T-helper 17 cell (primary cell): ENCODE data around the gene GPD2. TPM values are rescaled to one million over a fixed set of nuclear protein-coding genes. Genes with fewer than 3 reads are reported as not detected.
A peak's percentile ranks its signal among the peaks of the same experiment; 100 is the strongest.

Source experiments
- ATAC-seq: fragments of 150-1000 bp; cut with Tn5 transposase; 2 replicates; pipeline ENCODE4 v1.10.0; 2021; ENCODE audit warnings: mild to moderate bottlenecking, moderate library complexity
- DNase-seq, 3 donors: peaks; one replicate each; pipeline versions ENCODE4 v3.0.0 to v3.0.0-alpha.2; 2020 to 2021
- H3K9me3 ChIP-seq: one replicate; pipeline ENCODE4 v1.7.0; 2013; ENCODE audit warnings: low read length, mild to moderate bottlenecking; ENCODE audit not compliant: control insufficient read depth, poor library complexity, severe bottlenecking
- H3K27ac Mint-ChIP-seq: one replicate; pipeline ENCODE4 v1.8.0; 2022; ENCODE audit warnings: mild to moderate bottlenecking, moderate library complexity, mixed read lengths
- H3K27me3 Mint-ChIP-seq: one replicate; pipeline ENCODE4 v1.8.0; 2022; ENCODE audit warnings: mixed read lengths
- H3K36me3 Mint-ChIP-seq: one replicate; pipeline ENCODE4 v1.8.0; 2022; ENCODE audit warnings: low read depth, mixed read lengths
- H3K4me1 Mint-ChIP-seq: one replicate; pipeline ENCODE4 v1.8.0; 2022; ENCODE audit warnings: mild to moderate bottlenecking, mixed read lengths
- H3K4me3 Mint-ChIP-seq: one replicate; pipeline ENCODE4 v1.8.0; 2022; ENCODE audit warnings: mild to moderate bottlenecking, moderate library complexity, mixed read lengths
- total RNA-seq, 4 donors: library from RNA in 2 of 4; stranded (reverse) in 2 of 4; gene quantifications; one replicate each; pipeline ENCODE4 v1.2.3 and lab custom pipeline; 2022 to 2026

GPD2 gene
- total RNA-seq, 2 donors from 2014 or later = 9.8 to 12.7 TPM

GRCh38 chr2:156538083-156538504 is 101.9 kb downstream of the GPD2 start:
- Mint-ChIP-seq H3K4me3 (no peak overlapping the region), H3K27ac (no peak overlapping the region), H3K27me3 (no peaks in the 10 kb centered on the region), H3K4me1 (peaks cover 8% of the 10 kb centered on the region), H3K36me3 (peaks cover 2% of the 10 kb centered on the region)
- H3K9me3 ChIP-seq = no peaks in the 10 kb centered on the region
- no peak for ATAC-seq
- DNase-seq = no peak

- ATAC-seq = no peak
- Mint-ChIP-seq H3K27me3 (no peaks in the 10 kb centered on the region), H3K4me1 (peaks cover 10% of the 10 kb centered on the region), H3K4me3 (no peak overlapping the region), H3K36me3 (peaks cover 8% of the 10 kb centered on the region), H3K27ac (peak overlapping the region; percentile 56)
- H3K9me3 ChIP-seq = no peaks in the 10 kb centered on the region
- no peak for DNase-seq
Measured at GRCh38 chr2:156539086-156539860, 103.1 kb downstream of the GPD2 start.

- DNase-seq (no peak), ATAC-seq (no peak)
- H3K27ac Mint-ChIP-seq = peak overlapping the region; percentile 56
- no peaks in the 10 kb centered on the region for H3K9me3 ChIP-seq
- peaks cover 12% of the 10 kb centered on the region for H3K36me3 Mint-ChIP-seq
- peaks cover 10% of the 10 kb centered on the region for H3K4me1 Mint-ChIP-seq
- no peaks in the 10 kb centered on the region for H3K27me3 Mint-ChIP-seq
- H3K4me3 Mint-ChIP-seq = no peak overlapping the region
Measured at GRCh38 chr2:156540706-156541105, 104.5 kb downstream of the GPD2 start.

GRCh38 chr2:156541229-156541628 is 105.0 kb downstream of the GPD2 start:
- H3K4me1 Mint-ChIP-seq = peaks cover 10% of the 10 kb centered on the region
- H3K4me3 Mint-ChIP-seq = no peak overlapping the region
- H3K27me3 Mint-ChIP-seq = no peaks in the 10 kb centered on the region
- DNase-seq (no peak), ATAC-seq (no peak)
- H3K9me3 ChIP-seq = no peaks in the 10 kb centered on the region
- H3K36me3 Mint-ChIP-seq = peaks cover 14% of the 10 kb centered on the region
- no peak overlapping the region for H3K27ac Mint-ChIP-seq

GRCh38 chr2:156541706-156542105 is 105.5 kb downstream of the GPD2 start:
- Mint-ChIP-seq H3K4me3 (no peak overlapping the region), H3K36me3 (peaks cover 13% of the 10 kb centered on the region), H3K4me1 (peaks cover 8% of the 10 kb centered on the region), H3K27ac (no peak overlapping the region), H3K27me3 (no peaks in the 10 kb centered on the region)
- DNase-seq = no peak
- no peak for ATAC-seq
- H3K9me3 ChIP-seq = no peaks in the 10 kb centered on the region

GRCh38 chr2:156548413-156548812 is 112.2 kb downstream of the GPD2 start:
- H3K36me3 Mint-ChIP-seq = peaks cover 12% of the 10 kb centered on the region
- DNase-seq (no peak), ATAC-seq (no peak)
- H3K9me3 ChIP-seq = no peaks in the 10 kb centered on the region
- H3K27ac Mint-ChIP-seq = no peak overlapping the region
- peaks cover 1% of the 10 kb centered on the region for H3K4me1 Mint-ChIP-seq
- H3K27me3 Mint-ChIP-seq = no peaks in the 10 kb centered on the region
- H3K4me3 Mint-ChIP-seq = no peak overlapping the region

- Mint-ChIP-seq H3K4me1 (peaks cover 4% of the 10 kb centered on the region), H3K36me3 (peaks cover 12% of the 10 kb centered on the region), H3K27me3 (no peaks in the 10 kb centered on the region), H3K27ac (peak overlapping the region; percentile 37), H3K4me3 (no peak overlapping the region)
- no peak for ATAC-seq
- DNase-seq = no peak
- H3K9me3 ChIP-seq = no peaks in the 10 kb centered on the region
Measured at GRCh38 chr2:156553714-156554442, 117.7 kb downstream of the GPD2 start.

- no peaks in the 10 kb centered on the region for H3K9me3 ChIP-seq
- Mint-ChIP-seq H3K4me1 (no peaks in the 10 kb centered on the region), H3K36me3 (peaks cover 13% of the 10 kb centered on the region), H3K27ac (no peak overlapping the region), H3K4me3 (no peak overlapping the region), H3K27me3 (no peaks in the 10 kb centered on the region)
- ATAC-seq (no peak), DNase-seq (no peak)
Measured at GRCh38 chr2:156561326-156561725, 125.1 kb downstream of the GPD2 start.

- H3K4me1 Mint-ChIP-seq = no peaks in the 10 kb centered on the region
- no peak overlapping the region for H3K4me3 Mint-ChIP-seq
- no peaks in the 10 kb centered on the region for H3K27me3 Mint-ChIP-seq
- peaks cover 10% of the 10 kb centered on the region for H3K36me3 Mint-ChIP-seq
- H3K27ac Mint-ChIP-seq = no peak overlapping the region
- H3K9me3 ChIP-seq = no peaks in the 10 kb centered on the region
- ATAC-seq (no peak), DNase-seq (no peak)
Measured at GRCh38 chr2:156562124-156562523, 125.9 kb downstream of the GPD2 start.

- H3K36me3 Mint-ChIP-seq = no peaks in the 10 kb centered on the region
- H3K4me3 Mint-ChIP-seq = no peak overlapping the region
- no peak for DNase-seq
- no peak overlapping the region for H3K27ac Mint-ChIP-seq
- H3K4me1 Mint-ChIP-seq = no peaks in the 10 kb centered on the region
- ATAC-seq = no peak
- no peaks in the 10 kb centered on the region for H3K27me3 Mint-ChIP-seq
- no peaks in the 10 kb centered on the region for H3K9me3 ChIP-seq
Measured at GRCh38 chr2:156563994-156564753, 128.0 kb downstream of the GPD2 start.

GRCh38 chr2:156565066-156565710 is 129.0 kb downstream of the GPD2 start:
- H3K4me1 Mint-ChIP-seq = no peaks in the 10 kb centered on the region
- ATAC-seq (no peak), DNase-seq (no peak)
- no peak overlapping the region for H3K27ac Mint-ChIP-seq
- no peaks in the 10 kb centered on the region for H3K36me3 Mint-ChIP-seq
- no peak overlapping the region for H3K4me3 Mint-ChIP-seq
- no peaks in the 10 kb centered on the region for H3K27me3 Mint-ChIP-seq
- no peaks in the 10 kb centered on the region for H3K9me3 ChIP-seq

- no peak for DNase-seq
- H3K9me3 ChIP-seq = no peaks in the 10 kb centered on the region
- Mint-ChIP-seq H3K36me3 (peaks cover 15% of the 10 kb centered on the region), H3K4me3 (no peak overlapping the region), H3K27ac (no peak overlapping the region), H3K27me3 (no peaks in the 10 kb centered on the region), H3K4me1 (peaks cover 5% of the 10 kb centered on the region)
- no peak for ATAC-seq
Measured at GRCh38 chr2:156573710-156574109, 137.5 kb downstream of the GPD2 start.

- no peak for DNase-seq
- Mint-ChIP-seq H3K27ac (peak overlapping the region; percentile 1), H3K27me3 (no peaks in the 10 kb centered on the region), H3K4me1 (peaks cover 5% of the 10 kb centered on the region), H3K36me3 (peaks cover 15% of the 10 kb centered on the region), H3K4me3 (no peak overlapping the region)
- H3K9me3 ChIP-seq = no peaks in the 10 kb centered on the region
- no peak for ATAC-seq
Measured at GRCh38 chr2:156574112-156574511, 137.9 kb downstream of the GPD2 start.
